Stimulated activated CD4-positive, alpha-beta T cell treated with anti-CD3 and anti-CD28 coated beads, TNF-alpha, amount 100 ng/mL, for 48 hours (primary cell): ENCODE results near the gene BCAR3.
"Not testable (repeated sequence)": the region's sequence is repeated elsewhere in the genome, so short reads cannot be mapped to it uniquely, and the experiment has no call there.

Source experiments
- DNase-seq, 3 donors: peaks; one replicate each; pipeline ENCODE4 v3.0.0-alpha.2; 2020; ENCODE audit warnings: low read depth in 3 of 3

Gene BCAR3

DNA sequence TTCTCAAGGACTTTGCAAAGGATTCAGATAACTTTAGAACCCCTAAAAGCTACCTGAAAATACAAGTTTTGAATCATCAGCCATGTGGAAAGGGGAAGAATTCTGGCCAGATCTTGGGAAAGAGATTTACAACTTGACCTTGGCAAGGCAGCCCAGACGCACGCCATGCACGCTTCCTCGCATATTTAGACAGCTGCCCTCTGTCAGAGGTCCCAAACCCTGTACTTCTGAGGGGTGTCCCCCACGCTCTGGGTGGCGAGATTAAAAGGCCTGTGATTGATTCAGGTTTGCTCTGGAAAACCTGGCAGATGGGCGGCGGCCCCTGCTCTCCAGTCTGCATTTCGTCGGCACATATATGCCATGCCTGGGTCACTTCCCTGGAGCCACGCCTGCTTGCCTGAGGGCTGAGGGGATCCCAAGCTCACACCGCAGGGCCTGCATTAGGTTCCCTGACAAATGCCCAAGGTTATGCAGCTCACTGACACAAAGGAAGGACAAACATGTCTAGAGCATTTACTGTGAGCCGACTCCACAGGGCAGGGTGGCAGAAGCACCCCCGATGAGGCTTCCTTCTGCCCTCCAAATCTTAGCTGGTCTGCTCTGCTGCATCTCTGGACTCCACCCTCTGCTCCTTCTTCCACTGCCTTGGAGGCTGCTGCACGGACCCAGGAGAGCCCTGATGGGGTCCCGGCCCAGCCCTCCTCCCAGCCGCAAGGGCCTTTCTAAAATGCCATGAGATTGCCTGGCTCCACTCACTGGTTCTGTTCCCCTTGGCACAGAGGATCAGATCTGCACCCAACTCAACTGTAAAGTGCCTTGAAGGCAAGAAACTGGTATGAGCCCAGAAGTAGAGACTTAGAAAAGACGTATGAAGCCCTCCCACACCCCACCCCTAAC, 103.9 kb downstream of the BCAR3 start:
- no peak for DNase-seq

DNA sequence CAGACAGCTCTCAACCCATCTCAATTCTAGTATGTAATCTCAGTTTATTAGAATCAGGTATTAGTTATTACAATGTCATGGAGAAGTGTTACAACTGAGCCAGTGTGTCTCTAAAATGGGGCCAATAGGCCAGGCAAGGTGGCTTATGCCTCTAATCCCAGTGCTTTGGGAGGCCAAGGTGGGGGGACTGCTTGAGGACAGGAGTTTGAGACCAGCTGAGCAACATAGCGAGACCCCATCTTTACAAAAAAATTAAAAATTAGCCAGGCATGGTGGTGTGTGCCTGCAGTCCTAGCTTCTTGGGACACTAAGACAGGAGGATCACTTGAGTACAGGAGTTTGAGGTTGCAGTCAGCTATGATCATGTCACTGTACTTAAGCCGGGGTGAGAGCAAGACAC, 104.9 kb downstream of the BCAR3 start:
- DNase-seq, result no peak

DNA sequence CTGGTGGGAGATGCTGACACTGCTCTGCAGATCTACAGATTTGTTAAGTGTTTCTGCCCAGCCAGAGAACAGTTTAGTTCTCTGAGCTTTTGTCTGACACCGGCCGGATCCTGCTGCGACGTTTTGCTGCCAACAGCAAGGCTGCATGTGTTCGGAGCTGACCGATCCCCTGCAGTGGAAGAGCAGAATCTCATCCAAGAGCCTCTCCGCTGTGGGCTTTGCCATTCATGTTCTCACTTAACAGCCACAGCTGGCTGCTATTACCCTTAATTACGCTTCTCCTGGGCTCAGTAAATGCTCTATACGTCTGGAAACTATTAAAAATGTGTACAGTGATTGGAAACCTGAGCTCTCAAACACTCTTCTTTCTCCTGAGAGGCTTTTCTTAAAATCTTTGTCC, 105.3 kb downstream of the BCAR3 start:
- no peak for DNase-seq

DNA sequence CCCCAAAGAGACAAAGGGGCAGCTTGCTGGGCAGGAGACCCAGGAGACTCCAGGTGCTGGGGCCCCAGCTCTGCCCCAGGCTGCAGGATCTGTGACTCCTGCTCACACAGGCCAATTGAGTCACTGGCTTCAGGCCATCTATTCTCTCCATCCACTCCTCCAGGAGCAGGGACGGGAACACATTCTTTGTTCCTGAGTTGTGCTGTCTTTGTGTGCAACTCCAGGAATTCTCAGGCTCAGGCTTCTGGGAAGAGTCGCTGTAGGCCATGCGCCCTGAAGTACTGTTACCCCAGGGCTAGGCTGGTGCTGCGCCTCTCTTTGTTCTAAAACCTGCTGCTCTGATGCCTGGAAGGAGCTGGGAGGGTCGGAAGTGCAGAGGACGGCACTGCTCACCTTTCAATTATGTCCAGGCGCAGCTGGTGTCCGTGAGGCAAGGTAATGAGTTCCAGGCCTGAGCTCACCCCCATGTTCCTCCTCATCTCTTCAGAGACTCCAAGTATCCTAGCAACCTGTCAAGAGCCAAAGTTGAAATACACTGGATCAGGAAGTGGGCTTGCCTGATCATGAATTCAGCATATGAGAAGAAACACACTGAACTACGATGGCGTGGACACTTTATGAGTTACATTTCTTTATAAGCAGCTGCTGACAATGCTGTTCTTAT, 105.9 kb downstream of the BCAR3 start:
- no peak for DNase-seq

DNA sequence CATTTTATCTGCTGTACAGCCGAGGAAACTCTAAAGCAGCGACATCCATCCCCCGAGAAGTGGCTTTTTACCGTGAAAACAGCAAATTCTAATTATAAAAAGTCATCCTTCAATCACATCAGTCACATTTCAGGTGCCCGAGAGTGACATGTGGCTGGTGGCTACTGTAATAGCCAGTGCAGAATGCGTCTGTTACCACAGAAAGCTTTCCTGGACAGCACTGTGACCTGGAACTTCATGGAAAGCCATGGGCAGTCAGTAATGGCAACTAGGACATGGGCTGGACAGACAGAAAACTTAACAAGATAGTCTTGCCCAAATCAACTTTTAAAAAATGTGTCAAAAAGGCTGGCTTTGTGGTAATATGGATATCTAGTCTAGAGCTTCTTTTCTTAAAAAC, 106.6 kb downstream of the BCAR3 start:
- DNase-seq, result no peak

DNA sequence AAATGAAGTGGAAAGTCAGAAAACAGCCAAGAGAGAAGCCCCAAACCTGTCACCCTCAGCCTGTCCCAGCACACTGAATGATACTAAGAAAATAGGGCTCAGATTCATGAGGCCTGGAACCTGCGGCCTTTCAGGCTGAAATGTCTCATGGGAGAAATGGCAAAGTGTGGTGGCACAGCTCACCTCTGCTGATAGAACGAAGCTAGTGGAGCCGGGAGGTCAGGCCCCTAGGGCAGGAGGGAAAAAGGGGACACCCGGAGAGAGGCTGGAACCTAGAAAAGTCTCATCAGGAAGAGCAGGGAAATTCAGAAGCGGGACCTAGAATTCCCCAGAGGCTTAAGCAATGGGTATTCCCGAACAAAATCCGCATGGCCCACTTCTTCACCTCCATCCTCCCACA, 107.1 kb downstream of the BCAR3 start:
- no peak for DNase-seq

DNA sequence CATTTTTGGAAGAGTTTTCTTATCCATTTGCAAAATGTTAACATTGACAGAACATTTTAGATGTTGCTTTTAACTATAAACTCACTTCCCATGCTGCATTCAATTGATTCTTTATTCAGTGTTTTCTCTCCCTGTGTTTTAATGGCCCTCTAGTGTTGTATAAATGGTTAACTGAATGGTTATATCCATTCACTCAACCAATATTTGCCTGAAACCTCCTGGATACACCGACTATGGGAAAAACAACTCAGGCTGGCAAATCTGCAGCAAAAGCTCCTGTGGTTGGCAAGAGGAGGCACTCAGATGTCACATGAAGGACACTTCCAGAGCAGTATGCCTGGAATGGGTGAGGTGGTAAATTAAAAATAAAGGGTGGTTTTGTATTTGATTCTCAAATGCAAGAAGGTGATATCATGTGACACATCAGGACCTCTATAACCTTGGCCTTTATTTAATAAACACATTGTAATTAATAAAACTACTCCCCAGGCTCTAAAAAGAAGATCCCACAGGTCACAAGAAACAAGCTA, 107.6 kb downstream of the BCAR3 start:
- DNase-seq, result no peak

DNA sequence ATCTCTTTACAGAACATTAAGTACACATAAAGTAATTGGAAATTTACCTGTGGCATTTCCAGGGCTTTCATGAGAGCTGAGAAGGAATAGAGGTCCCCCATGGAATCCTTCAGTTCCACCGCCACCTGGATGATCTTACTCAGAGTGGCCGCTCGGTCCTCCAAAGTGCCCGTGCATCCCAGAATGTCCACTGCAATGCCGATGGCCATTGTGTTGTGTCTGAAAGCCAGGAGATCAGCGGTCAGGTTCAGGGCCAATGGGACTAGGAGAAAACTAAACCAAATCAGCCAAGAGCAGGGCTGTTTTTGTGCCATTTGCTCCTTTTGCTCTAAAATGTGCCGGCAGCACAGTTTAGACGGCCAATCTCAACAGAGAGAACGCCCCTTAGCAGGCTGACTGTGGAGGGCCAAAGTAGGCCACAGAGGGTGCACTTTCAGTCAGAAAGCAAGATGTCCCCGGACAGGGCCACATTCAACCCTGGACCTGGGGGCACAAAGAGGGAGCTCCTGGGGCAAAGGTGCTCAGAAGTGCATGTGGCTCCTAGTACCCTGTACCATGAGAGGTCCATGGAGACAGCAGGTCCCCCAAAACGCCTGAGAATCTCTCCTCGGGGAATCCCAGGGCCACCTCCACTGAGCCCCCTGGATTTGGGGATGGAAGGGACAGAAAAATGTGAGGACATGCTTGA, 109.9 kb downstream of the BCAR3 start:
- DNase-seq, result no peak

DNA sequence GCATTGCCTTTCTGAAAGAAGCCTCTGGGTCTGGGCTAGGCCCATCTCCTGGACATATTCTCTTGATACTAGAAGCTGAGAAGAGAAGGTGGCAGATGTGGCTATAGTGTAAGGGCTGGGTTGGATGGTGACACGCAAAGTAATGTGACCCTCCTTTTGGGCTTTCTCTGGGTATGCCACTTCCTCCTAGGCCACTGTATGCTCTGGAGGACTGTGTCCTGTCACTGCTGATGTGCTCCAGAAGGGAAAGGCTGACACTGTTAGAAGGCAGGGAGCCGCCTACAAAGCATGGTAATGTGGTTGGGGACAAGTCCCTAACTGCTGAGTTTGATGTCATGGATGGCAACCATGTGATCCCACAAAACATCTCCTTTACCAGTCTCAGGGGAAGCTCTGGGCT, 112.1 kb downstream of the BCAR3 start:
- no peak for DNase-seq

DNA sequence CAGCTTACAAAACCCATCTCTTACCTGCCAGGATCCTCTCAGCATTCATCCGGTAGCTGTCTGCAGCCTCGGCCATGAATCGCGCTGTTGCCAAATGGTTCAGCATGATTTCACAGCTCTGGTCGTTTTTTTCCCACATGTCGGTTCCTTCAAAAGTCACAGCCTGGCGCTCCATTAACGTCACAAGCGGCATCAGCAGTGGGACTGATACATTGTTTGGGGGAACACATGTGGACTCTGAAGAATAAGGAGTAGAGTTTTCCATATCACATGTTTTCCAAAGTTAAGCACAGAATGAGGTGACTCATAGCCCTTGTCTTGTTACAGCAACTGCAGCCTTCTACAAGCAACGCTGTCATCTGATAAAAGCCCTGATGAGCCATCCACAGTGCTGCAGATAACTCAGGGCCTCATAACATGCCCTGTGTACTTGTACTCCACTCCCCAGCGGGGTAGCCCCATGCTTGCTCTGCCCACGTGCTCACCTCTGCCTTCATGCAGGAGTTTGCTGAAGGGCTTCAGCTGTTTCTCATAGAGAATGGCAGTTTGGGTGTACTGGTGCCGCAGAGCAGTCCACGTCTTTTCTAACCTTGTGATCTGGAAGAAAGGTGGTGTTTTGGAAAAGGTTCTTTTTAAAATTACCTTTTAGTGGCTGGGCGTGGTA, 114.2 kb downstream of the BCAR3 start:
- no peak for DNase-seq

DNA sequence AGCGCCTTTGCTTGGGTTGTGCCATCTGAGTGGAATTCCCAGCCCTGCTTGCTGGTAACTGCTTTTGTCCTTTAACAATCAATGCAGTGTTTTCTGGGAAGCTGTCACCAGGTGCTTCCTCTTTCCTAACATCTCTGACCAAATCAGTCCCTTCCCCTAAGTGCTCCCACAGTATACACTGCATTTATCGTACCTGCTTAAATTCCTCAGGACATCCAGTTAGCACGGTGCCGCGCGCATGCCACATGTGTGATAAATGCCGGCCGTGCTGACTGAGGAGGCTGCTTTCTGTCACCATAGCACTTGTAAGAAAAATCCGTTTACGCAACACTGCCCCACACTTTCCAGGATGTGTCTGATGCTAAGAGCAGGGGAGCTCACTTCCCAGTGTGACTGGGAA, 115.4 kb downstream of the BCAR3 start:
- no peak for DNase-seq

DNA sequence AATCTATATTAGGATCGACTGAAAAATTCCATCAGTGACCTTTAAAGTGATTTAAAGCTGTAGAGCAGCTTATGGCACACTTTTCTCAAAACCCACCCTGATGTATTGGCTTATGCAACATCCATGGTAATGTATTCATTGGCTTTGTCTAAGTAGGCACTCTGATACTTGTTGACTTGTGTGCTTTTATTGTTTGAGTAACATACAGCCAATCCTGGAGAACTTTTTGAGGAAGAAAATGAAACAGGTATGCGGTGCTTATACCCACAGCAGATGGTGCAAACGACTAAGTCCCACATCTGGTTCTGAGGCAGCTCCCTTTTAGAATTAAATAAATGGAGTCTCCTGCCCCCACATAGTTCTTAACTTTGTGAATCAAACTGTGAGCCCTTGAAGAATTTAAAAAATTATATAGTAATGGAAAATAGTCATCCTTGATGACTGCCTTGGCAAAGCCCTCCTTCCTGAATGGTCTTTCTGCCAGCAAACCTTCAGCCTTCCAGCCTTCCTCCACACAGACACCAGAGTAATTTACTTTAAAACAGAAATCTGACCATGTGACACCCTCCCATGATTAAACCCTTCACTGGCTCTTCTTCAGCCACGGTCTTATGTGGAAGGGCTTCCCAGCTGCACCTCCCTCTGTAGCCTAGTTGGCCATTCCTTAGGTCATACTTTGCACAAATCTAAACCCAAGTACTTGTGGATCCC, 116.0 kb downstream of the BCAR3 start:
- DNase-seq, result no peak

DNA sequence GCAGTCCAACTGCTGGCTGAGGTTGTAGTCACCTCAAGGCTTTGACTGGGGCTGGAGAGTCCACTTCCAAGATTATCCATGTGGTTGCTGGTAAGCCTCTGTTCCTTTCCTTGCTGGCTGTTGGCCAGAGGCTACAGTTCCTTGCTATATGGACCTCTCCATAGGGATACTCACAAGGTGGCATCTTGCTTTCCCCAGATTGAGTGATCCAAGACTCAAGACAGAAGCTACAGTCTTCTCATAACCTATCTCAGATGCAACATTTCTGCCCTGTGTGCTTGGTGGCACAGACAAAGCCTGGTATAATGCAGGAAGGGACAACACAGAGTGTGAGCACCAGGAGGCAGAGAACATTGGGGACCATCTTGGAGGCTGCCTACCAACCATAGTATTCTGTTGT, 121.9 kb downstream of the BCAR3 start:
- DNase-seq, result no peak

DNA sequence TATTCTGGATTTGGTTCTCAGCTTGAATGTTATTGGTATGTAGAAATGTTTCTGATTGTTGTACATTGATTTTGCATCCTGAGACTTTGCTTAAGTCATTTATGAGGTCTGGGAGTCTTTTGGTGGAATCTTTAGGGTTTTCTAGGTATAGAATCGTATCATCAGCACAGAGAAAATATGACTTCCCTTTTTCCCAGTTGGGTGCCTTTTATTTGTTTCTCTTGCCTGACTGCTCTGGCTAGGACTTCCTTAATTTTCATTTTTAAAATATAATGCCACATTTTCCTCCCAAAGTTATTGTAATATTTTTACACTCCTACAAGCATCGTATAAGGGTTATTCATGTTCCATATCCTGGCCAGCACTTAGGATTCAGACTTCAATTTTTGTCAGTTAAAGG, 122.6 kb downstream of the BCAR3 start:
- no peak for DNase-seq

DNA sequence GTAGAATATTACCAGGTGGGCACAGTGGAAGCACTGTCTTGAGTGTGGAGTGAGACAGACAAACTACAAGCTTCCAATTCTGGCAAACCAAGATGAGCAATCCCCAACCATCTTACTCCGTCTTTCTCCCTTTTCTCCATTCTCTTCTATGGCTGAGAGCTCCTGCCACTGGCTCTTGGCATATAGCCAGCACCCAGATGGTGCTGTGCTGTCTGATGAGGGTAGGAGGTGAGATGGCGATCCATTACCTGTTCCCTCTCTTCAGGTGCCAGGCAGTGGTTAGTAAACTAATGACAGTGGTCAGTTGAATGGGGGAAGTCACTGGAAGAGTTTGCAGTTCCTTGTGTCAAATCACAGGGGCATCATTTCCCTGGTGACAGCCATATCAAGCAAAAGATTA, 125.3 kb downstream of the BCAR3 start:
- DNase-seq, result no peak

DNA sequence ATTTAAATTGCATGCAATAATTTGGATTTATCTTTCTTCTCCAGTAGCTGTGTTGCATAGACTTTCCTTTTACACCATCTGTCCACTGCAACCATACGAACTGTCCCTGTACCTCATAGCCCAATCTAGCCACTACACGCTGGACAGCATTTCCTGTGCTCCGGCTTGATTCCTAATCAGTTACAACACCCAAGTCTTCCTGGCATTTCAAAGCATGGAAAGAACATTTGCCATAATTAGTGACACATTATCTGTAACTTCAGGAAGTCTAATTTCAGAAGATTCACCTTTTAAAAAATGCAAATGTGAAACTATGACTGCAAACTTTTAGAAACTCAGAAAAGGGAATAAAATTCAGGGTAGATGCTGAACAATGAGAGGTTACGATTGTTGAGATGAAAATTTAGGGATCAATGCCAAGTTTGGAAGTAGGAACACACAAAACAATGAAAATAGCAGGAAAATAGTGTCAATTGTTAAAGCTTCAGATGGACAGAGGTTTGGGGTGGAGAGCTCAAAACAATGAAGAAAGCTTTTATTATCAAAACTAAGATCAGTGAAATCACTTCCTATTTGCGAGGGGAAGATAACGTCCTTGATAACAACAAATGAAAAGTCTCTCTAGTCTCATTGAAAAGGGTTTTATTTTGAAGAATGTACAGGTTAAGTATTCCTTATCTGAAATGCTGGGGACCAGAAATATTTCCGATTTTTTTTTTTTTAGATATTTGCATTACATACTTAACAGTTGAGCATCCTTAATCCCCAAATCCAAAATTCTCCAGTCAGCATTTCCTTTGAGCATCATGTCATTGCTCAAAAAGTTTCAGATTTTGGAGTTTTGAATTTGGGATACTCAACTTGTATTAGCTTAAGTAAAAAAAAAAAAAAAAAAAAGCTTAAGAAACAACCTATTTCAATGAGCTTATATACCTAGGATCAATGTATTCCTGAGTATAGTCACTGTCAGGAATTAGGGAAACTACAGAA, 126.5 kb downstream of the BCAR3 start:
- DNase-seq, result no peak

DNA sequence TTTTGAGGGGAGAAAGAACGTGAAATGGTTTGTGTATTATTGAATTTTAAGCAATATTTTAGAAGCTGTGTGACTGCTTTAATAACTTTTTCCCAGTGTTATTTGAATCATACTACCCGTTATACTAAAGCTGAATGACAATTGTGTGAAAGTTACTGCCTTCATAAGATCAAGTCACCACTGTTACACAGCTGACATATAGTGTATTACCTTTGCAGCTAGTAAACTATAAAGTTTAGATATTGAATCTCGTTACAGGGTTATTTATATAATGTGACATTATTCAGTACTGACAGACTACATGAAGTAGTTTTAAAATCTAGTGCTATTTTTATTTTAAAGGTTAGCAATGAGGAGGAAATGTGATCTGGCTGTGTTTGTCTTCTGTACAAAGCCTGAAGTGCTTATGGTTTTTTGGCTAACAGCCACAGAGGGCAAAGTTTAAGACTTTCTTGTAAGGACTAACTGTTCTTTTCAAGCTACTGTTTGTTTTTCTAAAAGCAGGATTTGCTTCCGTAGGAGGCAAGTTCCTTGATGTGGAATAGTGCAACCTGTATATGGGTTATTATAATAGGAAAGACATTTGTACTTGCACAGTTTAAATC, 127.6 kb downstream of the BCAR3 start:
- DNase-seq, result not testable (repeated sequence)

DNA sequence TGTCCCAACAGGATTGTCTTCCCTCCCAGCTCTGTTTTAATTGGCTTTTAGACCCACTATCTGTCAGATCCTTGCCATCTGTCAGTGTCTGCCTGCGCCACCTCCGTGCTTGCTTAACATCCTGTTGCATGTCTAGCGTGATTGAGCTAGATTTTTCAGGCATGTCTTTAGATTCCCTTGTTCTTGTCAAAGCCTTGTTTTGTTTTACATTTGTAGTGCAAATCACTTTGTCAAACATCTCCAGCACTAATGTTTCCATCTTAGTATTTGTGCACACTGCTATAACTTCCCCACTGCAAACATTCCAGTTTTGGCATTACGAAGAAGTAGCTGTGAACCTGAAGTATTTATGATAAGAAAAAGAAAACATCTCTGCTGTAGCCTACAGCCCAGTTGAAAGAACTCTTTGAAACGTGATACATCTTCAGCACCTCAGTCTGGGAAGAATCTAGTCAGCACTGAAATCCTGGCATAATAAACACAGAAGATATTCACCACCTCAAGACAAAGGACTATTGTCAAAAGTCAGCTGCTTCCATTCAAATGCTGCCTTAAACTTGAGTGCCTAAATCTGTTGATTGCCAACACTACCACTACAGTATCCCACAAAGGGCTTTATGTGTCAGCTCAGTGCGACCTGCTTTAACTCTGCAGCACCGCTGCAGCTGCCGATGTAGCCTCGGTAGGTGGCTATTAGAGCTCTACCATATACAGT, 128.7 kb downstream of the BCAR3 start:
- no peak for DNase-seq

DNA sequence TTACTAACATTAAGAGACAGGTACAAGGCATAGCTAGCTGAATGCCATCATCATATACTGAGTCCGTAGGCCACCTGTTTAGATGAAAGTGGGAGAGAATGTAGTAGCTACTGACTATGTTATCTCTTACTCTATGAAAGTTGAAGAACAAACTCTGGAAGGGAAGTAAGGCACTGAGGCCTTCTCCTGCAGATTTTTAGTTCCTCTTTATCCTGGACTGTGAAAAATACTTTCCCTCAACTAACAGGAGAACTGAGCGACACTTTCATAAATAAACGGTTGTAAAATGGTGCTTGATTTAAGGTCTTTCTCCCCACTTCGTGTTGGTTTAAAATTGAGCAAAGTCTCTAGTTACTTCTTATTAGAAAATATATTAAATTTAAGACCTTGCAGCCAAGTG, 131.8 kb downstream of the BCAR3 start:
- DNase-seq, result no peak
